ENCODE measurements around the gene CDC6. TPM values are rescaled to one million over a fixed set of nuclear protein-coding genes. Genes with fewer than 3 reads are reported as not detected.

CDC6 gene
- polyA plus RNA-seq, 1 donor: 11.8 TPM

GRCh38 chr17:40329839-40330794 is 42.4 kb downstream of the CDC6 start:
- WGBS (ENCODE audit: insufficient coverage, low lambda C conversion rate): 67% methylated on average over 2 of the region's 11 CpGs
- Histone ChIP-seq H3K27ac (ENCODE audit: low read length) (no peak overlapping the region), H3K4me3 (ENCODE audit: low read length) (no peak overlapping the region), H3K4me1 (ENCODE audit: control insufficient read depth, insufficient read depth, low read length) (peaks cover 61% of the 10 kb centered on the region), H3K27me3 (ENCODE audit: control insufficient read depth, insufficient read depth, low read length) (no peaks in the 10 kb centered on the region), H3K36me3 (ENCODE audit: control insufficient read depth, insufficient read depth, low read length) (peaks cover 32% of the 10 kb centered on the region), H3K9me3 (ENCODE audit: control insufficient read depth, low read depth, low read length) (peaks cover 4% of the 10 kb centered on the region)
- no peak for DNase-seq

GRCh38 chr17:40330850-40331470 is 43.3 kb downstream of the CDC6 start:
- H3K9me3 ChIP-seq (ENCODE audit: control insufficient read depth, low read depth, low read length): peaks cover 4% of the 10 kb centered on the region
- H3K4me1 ChIP-seq (ENCODE audit: control insufficient read depth, insufficient read depth, low read length): peaks cover 58% of the 10 kb centered on the region
- H3K27me3 ChIP-seq (ENCODE audit: control insufficient read depth, insufficient read depth, low read length): no peaks in the 10 kb centered on the region
- no peak overlapping the region for H3K4me3 ChIP-seq (ENCODE audit: low read length)
- WGBS (ENCODE audit: insufficient coverage, low lambda C conversion rate): no CpG with 5 or more reads among the region's 10 CpGs
- H3K27ac ChIP-seq (ENCODE audit: low read length): peak overlapping the region; percentile 36
- no peak for DNase-seq
- peaks cover 32% of the 10 kb centered on the region for H3K36me3 ChIP-seq (ENCODE audit: control insufficient read depth, insufficient read depth, low read length)

GRCh38 chr17:40331743-40332641 is 44.3 kb downstream of the CDC6 start:
- peak in 1 of 2 donors; percentile 45 for DNase-seq
- no CpG with 5 or more reads among the region's 22 CpGs for WGBS (ENCODE audit: insufficient coverage, low lambda C conversion rate)
- H3K36me3 ChIP-seq (ENCODE audit: control insufficient read depth, insufficient read depth, low read length): peaks cover 32% of the 10 kb centered on the region
- H3K27ac ChIP-seq (ENCODE audit: low read length): peak overlapping the region; percentile 36
- peaks cover 48% of the 10 kb centered on the region for H3K4me1 ChIP-seq (ENCODE audit: control insufficient read depth, insufficient read depth, low read length)
- H3K27me3 ChIP-seq (ENCODE audit: control insufficient read depth, insufficient read depth, low read length): no peaks in the 10 kb centered on the region
- H3K9me3 ChIP-seq (ENCODE audit: control insufficient read depth, low read depth, low read length): peaks cover 4% of the 10 kb centered on the region
- no peak overlapping the region for H3K4me3 ChIP-seq (ENCODE audit: low read length)

GRCh38 chr17:40333781-40334448 is 46.2 kb downstream of the CDC6 start:
- no CpG with 5 or more reads among the region's 4 CpGs for WGBS (ENCODE audit: insufficient coverage, low lambda C conversion rate)
- H3K4me3 ChIP-seq (ENCODE audit: low read length): no peak overlapping the region
- H3K4me1 ChIP-seq (ENCODE audit: control insufficient read depth, insufficient read depth, low read length): peaks cover 36% of the 10 kb centered on the region
- H3K27ac ChIP-seq (ENCODE audit: low read length): no peak overlapping the region
- no peak for DNase-seq
- H3K27me3 ChIP-seq (ENCODE audit: control insufficient read depth, insufficient read depth, low read length): no peaks in the 10 kb centered on the region
- peaks cover 4% of the 10 kb centered on the region for H3K9me3 ChIP-seq (ENCODE audit: control insufficient read depth, low read depth, low read length)
- H3K36me3 ChIP-seq (ENCODE audit: control insufficient read depth, insufficient read depth, low read length): peaks cover 38% of the 10 kb centered on the region

GRCh38 chr17:40335620-40336019 is 47.9 kb downstream of the CDC6 start:
- Histone ChIP-seq H3K4me1 (ENCODE audit: control insufficient read depth, insufficient read depth, low read length) (peaks cover 32% of the 10 kb centered on the region), H3K27ac (ENCODE audit: low read length) (no peak overlapping the region), H3K4me3 (ENCODE audit: low read length) (no peak overlapping the region), H3K36me3 (ENCODE audit: control insufficient read depth, insufficient read depth, low read length) (peaks cover 44% of the 10 kb centered on the region), H3K9me3 (ENCODE audit: control insufficient read depth, low read depth, low read length) (peaks cover 4% of the 10 kb centered on the region), H3K27me3 (ENCODE audit: control insufficient read depth, insufficient read depth, low read length) (no peaks in the 10 kb centered on the region)
- DNase-seq: no peak
- WGBS (ENCODE audit: insufficient coverage, low lambda C conversion rate): 100% methylated on average over 1 of the region's 8 CpGs

- Histone ChIP-seq H3K27me3 (ENCODE audit: control insufficient read depth, insufficient read depth, low read length) (no peaks in the 10 kb centered on the region), H3K4me3 (ENCODE audit: low read length) (no peak overlapping the region), H3K27ac (ENCODE audit: low read length) (no peak overlapping the region), H3K36me3 (ENCODE audit: control insufficient read depth, insufficient read depth, low read length) (peaks cover 28% of the 10 kb centered on the region), H3K9me3 (ENCODE audit: control insufficient read depth, low read depth, low read length) (no peaks in the 10 kb centered on the region), H3K4me1 (ENCODE audit: control insufficient read depth, insufficient read depth, low read length) (peaks cover 20% of the 10 kb centered on the region)
- no peak for DNase-seq
- WGBS (ENCODE audit: insufficient coverage, low lambda C conversion rate): no CpG with 5 or more reads among the region's 8 CpGs
Observed at GRCh38 chr17:40337351-40337750, 49.7 kb downstream of the CDC6 start.

- Histone ChIP-seq H3K36me3 (ENCODE audit: control insufficient read depth, insufficient read depth, low read length) (peaks cover 22% of the 10 kb centered on the region), H3K27me3 (ENCODE audit: control insufficient read depth, insufficient read depth, low read length) (no peaks in the 10 kb centered on the region), H3K4me1 (ENCODE audit: control insufficient read depth, insufficient read depth, low read length) (peaks cover 16% of the 10 kb centered on the region), H3K4me3 (ENCODE audit: low read length) (no peak overlapping the region), H3K27ac (ENCODE audit: low read length) (no peak overlapping the region), H3K9me3 (ENCODE audit: control insufficient read depth, low read depth, low read length) (no peaks in the 10 kb centered on the region)
- WGBS (ENCODE audit: insufficient coverage, low lambda C conversion rate): no CpG with 5 or more reads among the region's 5 CpGs
- DNase-seq: no peak
Observed at GRCh38 chr17:40338058-40338457, 50.4 kb downstream of the CDC6 start.

GRCh38 chr17:40338941-40339649 is 51.4 kb downstream of the CDC6 start:
- H3K27me3 ChIP-seq (ENCODE audit: control insufficient read depth, insufficient read depth, low read length): no peaks in the 10 kb centered on the region
- no peak overlapping the region for H3K4me3 ChIP-seq (ENCODE audit: low read length)
- WGBS (ENCODE audit: insufficient coverage, low lambda C conversion rate): 76% methylated on average over 5 of the region's 13 CpGs
- H3K36me3 ChIP-seq (ENCODE audit: control insufficient read depth, insufficient read depth, low read length): peaks cover 18% of the 10 kb centered on the region
- no peaks in the 10 kb centered on the region for H3K9me3 ChIP-seq (ENCODE audit: control insufficient read depth, low read depth, low read length)
- no peak overlapping the region for H3K27ac ChIP-seq (ENCODE audit: low read length)
- H3K4me1 ChIP-seq (ENCODE audit: control insufficient read depth, insufficient read depth, low read length): peaks cover 18% of the 10 kb centered on the region
- no peak for DNase-seq

GRCh38 chr17:40340327-40340726 is 52.6 kb downstream of the CDC6 start:
- Histone ChIP-seq H3K36me3 (ENCODE audit: control insufficient read depth, insufficient read depth, low read length) (peaks cover 18% of the 10 kb centered on the region), H3K27ac (ENCODE audit: low read length) (peak overlapping the region; percentile 96), H3K4me1 (ENCODE audit: control insufficient read depth, insufficient read depth, low read length) (peaks cover 19% of the 10 kb centered on the region), H3K4me3 (ENCODE audit: low read length) (no peak overlapping the region), H3K27me3 (ENCODE audit: control insufficient read depth, insufficient read depth, low read length) (no peaks in the 10 kb centered on the region), H3K9me3 (ENCODE audit: control insufficient read depth, low read depth, low read length) (no peaks in the 10 kb centered on the region)
- no peak for DNase-seq
- no CpG with 5 or more reads among the region's 1 CpG for WGBS (ENCODE audit: insufficient coverage, low lambda C conversion rate)

Data from large intestine (tissue), 3 donors.